Camera-type eye (tissue), 1 donor: ENCODE measurements around the gene ST6GALNAC3. TPM values are rescaled to one million over a fixed set of nuclear protein-coding genes. Genes with fewer than 3 reads are reported as not detected.

ENCODE experiments used
- total RNA-seq: library from RNA; depleted of rRNA; stranded (reverse); fragments of >200 nt; gene quantifications from one replicate; pipeline ENCODE4 v1.2.3, GENCODE V29; 2014

ST6GALNAC3 gene
- total RNA-seq: 39.9 TPM

GRCh38 chr1:76074321-76075187, at the start of gene ST6GALNAC3:
Gene ST6GALNAC3 (plus strand): TSS chr1:76074746.

Other genes starting within 250 kb of the ST6GALNAC3 start
- not detected for gene ASB17, start 142.3 kb upstream of the ST6GALNAC3 start, total RNA-seq